Panc1 (cell line): ENCODE measurements around the gene SHE. TPM values are rescaled to one million over a fixed set of nuclear protein-coding genes. Genes with fewer than 3 reads are reported as not detected.

ENCODE experiments used
- ATAC-seq: fragments of 200-7000 bp; cut with Tn5 transposase; 2 replicates; pipeline ENCODE4 v1.9.1; 2020; ENCODE audit warnings: mild to moderate bottlenecking, moderate library complexity
- BruUV-seq: library from RNA; stranded (reverse); fragments of 400-500 nt; replicated peaks from 2 replicates; lab custom pipeline; 2021; lab: Mats Ljungman, UMichigan
- CTCF ChIA-PET: fragments of 300-600 bp; sonication (Branson Sonifier 250); formaldehyde crosslinking; loops from one replicate; lab custom pipeline; 2022; ENCODE audit warnings: antibody characterized with exemption; lab: Charles Lee
- POLR2A ChIA-PET: fragments of 300-600 bp; sonication (Branson Sonifier 250); formaldehyde crosslinking; loops from one replicate; lab custom pipeline; 2022; ENCODE audit warnings: antibody characterized with exemption; lab: Charles Lee
- DNase-seq: peaks from one replicate; pipeline ENCODE4 v3.0.0-alpha.2; 2010; ENCODE audit warnings: low read depth, low spot score
- H3K27ac ChIP-seq: 2 replicates; pipeline ENCODE4 v1.5.1; 2011; ENCODE audit warnings: mild to moderate bottlenecking, low read length, inconsistent platforms
- H3K27me3 ChIP-seq: fragments of 200-500 bp; sonication (Bioruptor generic); 2 replicates; pipeline ENCODE4 v1.6.0; 2014; ENCODE audit warnings: low read length, inconsistent platforms; ENCODE audit not compliant: control insufficient read depth, insufficient read depth
- H3K36me3 ChIP-seq: fragments of 200-500 bp; sonication (Bioruptor generic); 2 replicates; pipeline ENCODE4 v1.5.1; 2014; ENCODE audit warnings: inconsistent platforms, mild to moderate bottlenecking, low read length, moderate library complexity; ENCODE audit not compliant: control insufficient read depth, insufficient read depth
- H3K4me1 ChIP-seq: 2 replicates; pipeline ENCODE4 v1.5.1; 2011; ENCODE audit warnings: inconsistent platforms, mild to moderate bottlenecking, low read length, moderate library complexity; ENCODE audit not compliant: control insufficient read depth, insufficient read depth
- H3K4me3 ChIP-seq, 2 experiments: 2 replicates each; pipeline ENCODE4 v1.5.1; 2011 to 2012; ENCODE audit warnings: low read depth in 2 of 2, low read length in 2 of 2, mild to moderate bottlenecking in 2 of 2, inconsistent platforms in 1 of 2, moderate library complexity in 1 of 2
- H3K9me3 ChIP-seq: fragments of 200-500 bp; sonication (Bioruptor generic); 2 replicates; pipeline ENCODE4 v1.5.1; 2014; ENCODE audit warnings: low read depth, mild to moderate bottlenecking, inconsistent platforms, low read length, moderate library complexity; ENCODE audit not compliant: control insufficient read depth, insufficient read depth
- CTCF ChIP-seq: fragments of 450-650 bp; IDR thresholded peaks from 2 replicates; pipeline ENCODE4 v1.5.1; 2017; ENCODE audit warnings: mild to moderate bottlenecking
- POLR2AphosphoS5 ChIP-seq: IDR thresholded peaks from 2 replicates; pipeline ENCODE4 v1.6.1; 2012; ENCODE audit warnings: mild to moderate bottlenecking, low read depth, low read length, moderate library complexity
- REST ChIP-seq, 2 experiments: IDR thresholded peaks; 2 replicates each; pipeline ENCODE4 v1.6.1; 2011 to 2012; ENCODE audit warnings: low read depth in 2 of 2, control low read depth in 1 of 2, low read length in 1 of 2, mild to moderate bottlenecking in 1 of 2, moderate library complexity in 1 of 2; ENCODE audit not compliant: insufficient read depth in 1 of 2
- SIN3A ChIP-seq: IDR thresholded peaks from 2 replicates; pipeline ENCODE4 v1.6.1; 2012; ENCODE audit warnings: low read depth, mild to moderate bottlenecking, low read length, moderate library complexity, borderline replicate concordance; ENCODE audit not compliant: insufficient read depth
- TCF7L2 ChIP-seq: IDR thresholded peaks from 2 replicates; pipeline ENCODE4 v1.6.1; 2011; ENCODE audit warnings: mild to moderate bottlenecking, low read depth, low read length, inconsistent platforms
- in situ Hi-C: cut with HindIII; loops from 2 replicates; pipeline ENCODE4 v1.10.0; 2016; ENCODE audit warnings: low sequenced_read_pairs, low pct_unique_long_range_greater_than_20kb
- intact Hi-C: fragments of 100-400 bp; cut with micrococcal nuclease; formaldehyde crosslinking; loops from one replicate; pipeline ENCODE4 v1.10.0; 2022; ENCODE audit not compliant: unreplicated experiment
- total RNA-seq: library from RNA; stranded (reverse); gene quantifications from one replicate; pipeline ENCODE4 v1.2.1, GENCODE V29; 2021; ENCODE audit not compliant: unreplicated experiment

The SHE gene
- total RNA-seq, 1 experiment from 2014 or later: 0.03 TPM

GRCh38 chr1:154529308-154529707 is 27.1 kb upstream of the SHE start:
- no peaks in the 10 kb centered on the region for H3K27me3 ChIP-seq
- no peak for ATAC-seq
- intact Hi-C loops (no loop called here), in situ Hi-C loops (no loop called here)
- no peaks in the 10 kb centered on the region for H3K4me1 ChIP-seq
- BruUV-seq: no TSS peak
- POLR2A ChIA-PET: no interaction called here
- H3K27ac ChIP-seq: no peak overlapping the region
- no peak for TF ChIP-seq POLR2AphosphoS5
- TF ChIP-seq SIN3A: no peak
- TF ChIP-seq CTCF: no peak
- no peak for TF ChIP-seq REST (IDR thresholded peaks at IDR 0.05; ENCODE audit: insufficient read depth in 1 of 2, low read depth in 2 of 2, low read length in 1 of 2)
- no peak for TF ChIP-seq TCF7L2
- no peak for DNase-seq
- H3K9me3 ChIP-seq: no peaks in the 10 kb centered on the region
- no peaks in the 10 kb centered on the region for H3K36me3 ChIP-seq
- CTCF ChIA-PET: interaction anchor here (0.9 kb wide), 1 partner anchor 17 kb away, joined by 3 read pairs; no protein-coding TSS in a partner anchor
- H3K4me3 ChIP-seq: no peak overlapping the region

- no peak overlapping the region for H3K4me3 ChIP-seq
- ATAC-seq (no peak), DNase-seq (no peak)
- intact Hi-C loops: no loop called here
- H3K27ac ChIP-seq: no peak overlapping the region
- H3K9me3 ChIP-seq: no peaks in the 10 kb centered on the region
- ChIA-PET POLR2A (no interaction called here), CTCF (no interaction called here)
- no peaks in the 10 kb centered on the region for H3K4me1 ChIP-seq
- in situ Hi-C loops: no loop called here
- no peak for TF ChIP-seq POLR2AphosphoS5
- no peak for TF ChIP-seq TCF7L2
- TF ChIP-seq SIN3A: no peak
- TF ChIP-seq REST (IDR thresholded peaks at IDR 0.05; ENCODE audit: insufficient read depth in 1 of 2, low read depth in 2 of 2, low read length in 1 of 2): no peak
- no peak for TF ChIP-seq CTCF
- H3K36me3 ChIP-seq: no peaks in the 10 kb centered on the region
- H3K27me3 ChIP-seq: no peaks in the 10 kb centered on the region
- no TSS peak for BruUV-seq
Measured at GRCh38 chr1:154527192-154527591, 25.0 kb upstream of the SHE start.
